ENCODE measurements around the gene P2RY2.

Gene P2RY2

GRCh38 chr11:73187854-73188253, 30.2 kb upstream of the P2RY2 start:
- TF ChIP-seq CTCF (IDR thresholded peaks at IDR 0.05; ENCODE audit: insufficient read depth, low read depth, low read length, missing control alignments) = no peak
- no peak overlapping the region for H3K4me3 ChIP-seq (ENCODE audit: low read depth, low read length)
- DNase-seq (ENCODE audit: low read depth) = no peak

DNA sequence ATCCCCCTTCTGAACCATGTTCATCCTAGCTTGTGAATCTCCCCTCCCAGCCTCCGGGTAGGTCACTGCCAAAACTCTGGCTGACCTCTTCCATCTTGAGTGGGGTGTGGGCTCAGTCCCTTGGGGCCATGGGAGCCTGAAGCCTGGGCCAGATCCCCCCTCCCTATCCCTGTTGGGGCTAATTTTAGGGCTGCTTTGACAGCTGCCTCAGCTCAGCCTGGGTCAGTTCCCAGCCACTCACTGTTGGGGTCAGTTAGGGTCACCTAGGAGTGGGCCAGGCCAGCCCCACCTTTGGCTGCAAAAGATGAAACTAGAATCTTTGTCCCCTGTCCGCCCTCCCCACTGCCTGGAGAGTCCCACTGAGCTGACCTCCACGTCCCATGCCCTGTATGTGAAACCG, 29.8 kb upstream of the P2RY2 start:
- DNase-seq (ENCODE audit: low read depth) = no peak
- H3K4me3 ChIP-seq (ENCODE audit: low read depth, low read length) = no peak overlapping the region
- TF ChIP-seq CTCF (IDR thresholded peaks at IDR 0.05; ENCODE audit: insufficient read depth, low read depth, low read length, missing control alignments) = no peak

DNA sequence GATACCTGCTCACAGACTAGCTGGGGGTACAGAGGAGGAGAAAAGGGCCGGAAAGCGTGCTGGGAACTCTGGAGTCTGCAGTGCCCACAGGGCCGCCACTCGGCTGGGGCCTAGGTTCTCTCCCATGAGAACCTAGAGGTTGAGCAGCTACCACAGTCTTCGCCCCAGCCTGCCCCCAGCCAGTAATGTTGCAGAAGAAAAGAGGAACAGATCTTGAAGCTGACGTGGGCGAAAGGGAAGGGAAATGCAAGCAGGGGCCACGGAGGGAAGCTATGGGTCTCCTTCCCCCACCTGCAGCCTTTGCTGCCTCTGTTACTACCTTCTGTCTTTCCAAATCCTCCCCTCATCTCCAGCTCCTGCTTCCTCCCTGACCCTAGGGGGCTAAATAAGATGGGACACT, 28.8 kb upstream of the P2RY2 start:
- no peak overlapping the region for H3K4me3 ChIP-seq (ENCODE audit: low read depth, low read length)
- DNase-seq (ENCODE audit: low read depth) = peak; percentile 73
- no peak for TF ChIP-seq CTCF (IDR thresholded peaks at IDR 0.05; ENCODE audit: insufficient read depth, low read depth, low read length, missing control alignments)

GRCh38 chr11:73189723-73190556, 28.1 kb upstream of the P2RY2 start:
- DNase-seq (ENCODE audit: low read depth) = no peak
- no peak for TF ChIP-seq CTCF (IDR thresholded peaks at IDR 0.05; ENCODE audit: insufficient read depth, low read depth, low read length, missing control alignments)
- no peak overlapping the region for H3K4me3 ChIP-seq (ENCODE audit: low read depth, low read length)

DNA sequence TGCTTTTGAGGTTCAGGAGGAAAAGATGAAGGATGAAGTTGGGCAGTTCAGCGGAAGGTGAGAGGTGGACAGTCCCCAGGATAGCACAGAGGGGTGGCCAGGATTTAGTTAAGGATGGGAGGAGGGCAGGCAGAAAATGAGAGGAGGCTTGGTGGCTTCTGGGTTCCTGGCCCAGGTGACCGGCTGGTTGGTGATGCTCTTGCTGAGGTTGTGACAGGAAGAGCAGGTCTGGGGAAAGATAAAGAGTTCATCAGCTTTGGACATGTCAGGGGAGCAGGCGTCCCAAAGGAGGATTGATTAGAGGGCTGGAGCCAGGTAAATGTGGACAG, 27.6 kb upstream of the P2RY2 start:
- no peak for DNase-seq (ENCODE audit: low read depth)
- H3K4me3 ChIP-seq (ENCODE audit: low read depth, low read length) = no peak overlapping the region
- TF ChIP-seq CTCF (IDR thresholded peaks at IDR 0.05; ENCODE audit: insufficient read depth, low read depth, low read length, missing control alignments) = no peak

DNA sequence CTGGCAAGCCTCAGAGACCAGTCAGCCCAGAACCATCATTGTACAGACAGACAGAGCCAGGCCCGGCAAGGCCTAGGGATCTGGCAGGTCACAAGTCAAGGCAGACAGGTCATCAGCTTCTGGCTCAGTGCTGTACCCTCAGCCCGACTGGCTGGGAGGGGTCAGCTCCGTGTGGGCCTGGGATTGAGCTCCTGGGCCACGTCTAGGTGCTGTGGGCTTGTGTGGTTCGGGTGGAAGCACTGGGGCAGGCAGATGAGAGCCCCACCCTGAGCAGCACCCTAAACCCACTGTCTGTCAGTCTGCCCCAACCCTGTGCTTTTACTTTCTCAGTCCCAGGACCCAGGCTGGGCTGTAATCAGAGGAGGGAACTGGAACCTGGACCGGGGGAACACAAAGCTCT, 26.9 kb upstream of the P2RY2 start:
- no peak for DNase-seq (ENCODE audit: low read depth)
- TF ChIP-seq CTCF (IDR thresholded peaks at IDR 0.05; ENCODE audit: insufficient read depth, low read depth, low read length, missing control alignments) = no peak
- no peak overlapping the region for H3K4me3 ChIP-seq (ENCODE audit: low read depth, low read length)

DNA sequence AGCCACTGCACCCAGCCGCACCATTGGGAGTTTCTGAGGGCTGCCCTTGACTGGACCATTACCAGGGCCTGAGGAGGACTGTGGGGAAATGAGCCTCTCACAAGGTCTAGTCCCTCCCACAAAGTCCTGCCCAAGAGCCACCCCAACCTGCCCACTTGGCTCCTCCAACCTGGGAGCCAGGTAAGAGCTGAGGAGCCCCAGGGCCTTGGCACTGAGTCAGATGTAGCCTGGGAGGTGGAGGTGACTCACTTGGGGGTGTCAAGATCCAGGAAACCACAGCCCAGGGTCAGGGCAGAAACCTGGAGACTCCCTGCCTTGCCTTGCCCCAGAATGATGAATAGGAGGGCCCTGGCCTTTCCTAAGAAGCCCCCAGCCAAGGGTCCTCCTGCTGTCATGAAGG, 25.8 kb upstream of the P2RY2 start:
- no peak for DNase-seq (ENCODE audit: low read depth)
- no peak for TF ChIP-seq CTCF (IDR thresholded peaks at IDR 0.05; ENCODE audit: insufficient read depth, low read depth, low read length, missing control alignments)
- H3K4me3 ChIP-seq (ENCODE audit: low read depth, low read length) = no peak overlapping the region

All from GM12865 (cell line).